NB4 (cell line): ENCODE results near the gene COMMD4.

ENCODE experiments used
- CTCF ChIP-seq: IDR thresholded peaks from one replicate; pipeline ENCODE4 v1.5.1; 2012; ENCODE audit warnings: low read depth, low read length
- MYC ChIP-seq: IDR thresholded peaks from 2 replicates; pipeline ENCODE4 v1.6.1; 2011; ENCODE audit warnings: low read depth, low read length
- POLR2A ChIP-seq: IDR thresholded peaks from 2 replicates; pipeline ENCODE4 v1.6.1; 2011; ENCODE audit warnings: mild to moderate bottlenecking; ENCODE audit not compliant: insufficient read length; ENCODE audit errors: extremely low read depth
- TF ChIP-seq, protein P1 (sequence below): IDR thresholded peaks from 2 replicates; pipeline ENCODE4 v1.6.1; 2011; ENCODE audit warnings: low read depth, low read length

DNA sequence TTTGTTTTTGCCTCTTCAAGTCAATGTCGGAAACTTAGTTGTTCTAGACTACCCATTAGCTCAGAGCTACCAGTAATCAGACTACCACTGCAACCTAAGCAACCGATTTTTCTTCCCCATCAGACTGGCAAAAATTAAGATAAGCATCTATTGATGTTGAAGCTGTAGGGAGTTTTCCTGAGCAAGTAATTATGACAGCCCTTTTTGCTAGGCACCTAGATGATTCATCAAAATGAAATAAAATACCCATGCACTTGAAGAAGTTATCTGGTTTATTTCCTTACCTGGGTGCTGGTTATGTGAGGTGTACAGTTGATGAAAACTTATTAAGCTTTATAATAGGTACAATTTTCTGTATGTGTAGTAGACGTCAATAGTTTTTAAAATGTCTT is 554 bp upstream of the COMMD4 start:
- TF ChIP-seq CTCF: no peak
- TF ChIP-seq, protein P1, sequence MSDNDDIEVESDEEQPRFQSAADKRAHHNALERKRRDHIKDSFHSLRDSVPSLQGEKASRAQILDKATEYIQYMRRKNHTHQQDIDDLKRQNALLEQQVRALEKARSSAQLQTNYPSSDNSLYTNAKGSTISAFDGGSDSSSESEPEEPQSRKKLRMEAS: no peak
- no peak for TF ChIP-seq POLR2A
- TF ChIP-seq MYC: no peak
